Fibroblast of mammary gland (primary cell): ENCODE measurements around the gene KIAA0825.

Experiments
- DNase-seq: peaks from one replicate; pipeline ENCODE4 v3.0.0-alpha.2; 2010; ENCODE audit warnings: low read depth
- H3K4me3 ChIP-seq: 2 replicates; pipeline ENCODE4 v1.5.1; 2011; ENCODE audit warnings: low read depth, mild to moderate bottlenecking, low read length, moderate library complexity; ENCODE audit not compliant: control insufficient read depth
- TF ChIP-seq, protein P1 (sequence below): conservative IDR thresholded peaks from 2 replicates; pipeline ENCODE4 v1.5.1; 2011; ENCODE audit warnings: low read depth, low read length, inconsistent platforms; ENCODE audit not compliant: control insufficient read depth, insufficient read depth

Gene KIAA0825

DNA sequence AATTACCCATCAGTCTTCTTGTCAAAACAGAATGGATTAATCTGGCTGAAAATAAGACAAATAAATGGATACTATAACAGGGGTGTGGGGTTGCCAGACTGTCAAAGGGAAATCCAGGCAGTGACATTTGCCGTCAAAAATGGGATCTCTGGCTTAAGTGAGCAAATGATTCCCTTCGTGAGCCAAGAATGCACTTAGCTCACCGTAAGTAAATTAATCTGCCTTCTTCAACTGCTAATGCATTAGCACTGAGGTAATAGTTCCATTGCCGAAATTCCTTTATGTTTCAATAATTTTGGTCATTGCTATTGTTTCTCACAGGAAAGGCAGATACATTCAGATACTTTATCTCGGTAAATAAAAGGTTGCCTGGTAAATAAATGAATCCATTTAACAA lies 377.8 kb downstream of the KIAA0825 start:
- no peak for DNase-seq
- no peak overlapping the region for H3K4me3 ChIP-seq
- TF ChIP-seq, protein P1, sequence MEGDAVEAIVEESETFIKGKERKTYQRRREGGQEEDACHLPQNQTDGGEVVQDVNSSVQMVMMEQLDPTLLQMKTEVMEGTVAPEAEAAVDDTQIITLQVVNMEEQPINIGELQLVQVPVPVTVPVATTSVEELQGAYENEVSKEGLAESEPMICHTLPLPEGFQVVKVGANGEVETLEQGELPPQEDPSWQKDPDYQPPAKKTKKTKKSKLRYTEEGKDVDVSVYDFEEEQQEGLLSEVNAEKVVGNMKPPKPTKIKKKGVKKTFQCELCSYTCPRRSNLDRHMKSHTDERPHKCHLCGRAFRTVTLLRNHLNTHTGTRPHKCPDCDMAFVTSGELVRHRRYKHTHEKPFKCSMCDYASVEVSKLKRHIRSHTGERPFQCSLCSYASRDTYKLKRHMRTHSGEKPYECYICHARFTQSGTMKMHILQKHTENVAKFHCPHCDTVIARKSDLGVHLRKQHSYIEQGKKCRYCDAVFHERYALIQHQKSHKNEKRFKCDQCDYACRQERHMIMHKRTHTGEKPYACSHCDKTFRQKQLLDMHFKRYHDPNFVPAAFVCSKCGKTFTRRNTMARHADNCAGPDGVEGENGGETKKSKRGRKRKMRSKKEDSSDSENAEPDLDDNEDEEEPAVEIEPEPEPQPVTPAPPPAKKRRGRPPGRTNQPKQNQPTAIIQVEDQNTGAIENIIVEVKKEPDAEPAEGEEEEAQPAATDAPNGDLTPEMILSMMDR, result no peak

DNA sequence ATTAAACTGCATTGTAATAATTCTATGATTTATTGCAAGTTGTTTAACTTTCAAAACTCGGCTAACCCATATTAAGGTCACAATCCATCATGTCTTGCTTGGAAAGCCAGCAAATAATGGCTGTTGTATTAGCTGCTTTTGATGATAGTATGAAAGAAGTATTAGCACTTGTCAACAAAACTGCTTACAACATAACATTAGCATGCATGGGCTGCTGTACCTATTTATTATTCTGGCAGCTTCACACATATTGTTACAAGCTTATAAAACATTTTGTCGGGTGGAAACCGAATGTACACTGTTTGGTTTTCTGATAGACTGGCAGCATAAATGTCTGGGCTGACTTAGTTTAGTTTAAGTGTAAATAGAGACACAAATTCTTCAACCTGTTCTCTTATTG lies 378.3 kb downstream of the KIAA0825 start:
- TF ChIP-seq, protein P1, result no peak
- DNase-seq, result no peak
- no peak overlapping the region for H3K4me3 ChIP-seq

DNA sequence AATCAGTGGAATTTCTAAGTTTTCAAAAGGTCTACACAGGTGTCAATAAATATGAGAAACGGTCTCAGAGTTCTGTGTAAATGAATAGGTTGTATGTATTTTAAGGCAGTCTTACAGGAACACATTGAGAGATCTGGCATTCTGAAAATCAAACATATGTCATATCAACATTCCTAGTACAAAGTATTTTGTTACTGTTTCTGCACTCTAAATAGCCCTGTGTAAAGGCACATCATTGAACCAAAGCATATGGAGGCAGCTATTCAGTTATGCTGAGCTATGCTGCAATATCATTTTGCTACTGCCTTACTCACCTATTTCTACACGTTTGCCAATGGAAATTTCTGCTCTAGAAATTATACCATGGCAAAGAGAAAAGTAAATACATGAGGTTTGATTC lies 379.1 kb downstream of the KIAA0825 start:
- H3K4me3 ChIP-seq, result no peak overlapping the region
- DNase-seq, result no peak
- TF ChIP-seq, protein P1, result no peak

DNA sequence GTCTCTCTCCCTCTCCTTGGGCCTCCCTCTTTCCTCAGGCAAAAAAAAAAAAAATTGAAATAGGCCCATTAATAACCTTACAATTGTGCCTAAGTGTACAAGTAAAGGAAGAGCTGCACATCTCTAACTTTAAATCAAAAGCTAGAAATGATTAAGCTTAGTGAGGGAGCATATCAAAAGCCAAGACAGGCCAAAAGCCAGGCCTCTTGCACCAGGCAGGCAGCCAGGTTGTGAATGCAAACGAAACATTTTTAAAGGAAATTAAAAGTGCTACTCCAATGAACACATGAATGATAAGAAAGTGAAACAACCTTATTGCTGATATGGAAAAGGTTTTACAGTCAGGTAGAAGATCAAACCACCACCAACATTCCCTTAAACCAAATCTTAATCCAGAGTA lies 383.4 kb downstream of the KIAA0825 start:
- no peak for DNase-seq
- no peak overlapping the region for H3K4me3 ChIP-seq
- TF ChIP-seq, protein P1, result no peak

DNA sequence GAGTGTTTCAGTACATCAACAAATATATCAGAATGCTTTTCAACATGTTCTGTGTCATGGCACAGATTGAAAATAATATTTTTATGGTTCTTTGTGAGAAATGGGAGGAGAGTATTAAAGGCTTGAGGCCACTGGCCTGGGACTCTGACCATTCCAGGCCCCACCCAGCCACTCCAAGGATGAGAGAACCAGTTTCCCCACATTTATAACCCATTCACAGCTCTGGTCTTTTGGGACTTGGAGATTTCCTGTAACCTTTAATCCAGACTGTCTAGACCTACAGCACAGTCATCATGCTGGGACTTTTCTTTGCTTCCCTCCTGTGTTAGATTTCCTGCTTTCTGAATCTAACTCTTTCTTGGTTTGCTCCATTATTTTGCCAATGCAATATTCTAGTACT lies 389.6 kb downstream of the KIAA0825 start:
- TF ChIP-seq, protein P1, result no peak
- no peak overlapping the region for H3K4me3 ChIP-seq
- peak; percentile 19 for DNase-seq

DNA sequence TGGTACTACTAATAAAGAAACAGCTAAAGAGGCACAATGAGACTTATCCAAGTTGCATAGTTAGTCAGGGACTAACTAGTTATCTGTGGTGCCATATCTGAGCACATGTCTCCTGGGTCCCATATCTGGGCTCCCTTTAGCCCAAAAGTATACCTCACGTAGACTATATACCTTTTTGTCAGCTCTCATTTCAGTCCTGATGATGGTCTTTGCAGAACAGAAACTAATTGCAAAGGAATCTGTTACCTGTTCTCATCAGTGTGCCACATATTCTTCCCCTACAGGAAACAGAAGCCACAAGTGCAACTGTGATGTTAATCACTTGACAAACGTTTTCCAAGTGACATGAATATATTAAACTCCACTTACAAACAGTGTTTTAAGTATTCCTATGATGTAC lies 395.2 kb downstream of the KIAA0825 start:
- H3K4me3 ChIP-seq, result no peak overlapping the region
- no peak for DNase-seq
- TF ChIP-seq, protein P1, result no peak

DNA sequence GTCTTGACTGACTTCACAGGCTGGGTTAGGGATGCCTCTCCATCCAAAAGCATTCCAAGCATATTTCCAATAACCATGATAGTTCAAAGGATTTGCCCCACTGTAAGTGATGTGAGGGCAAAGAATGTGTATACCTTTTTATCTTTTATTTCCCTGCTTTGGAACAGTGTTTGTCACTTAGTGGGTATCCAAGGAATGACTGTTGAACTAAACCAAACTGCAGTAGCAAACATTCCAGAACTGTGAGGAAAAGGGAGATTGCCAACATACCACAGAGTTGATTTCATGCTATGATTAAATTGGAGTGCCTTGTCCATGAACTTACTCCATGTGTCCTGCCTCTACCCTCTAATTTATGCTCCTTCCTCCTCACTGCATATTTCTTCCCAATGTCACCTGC lies 400.0 kb downstream of the KIAA0825 start:
- peak; percentile 58 for DNase-seq
- TF ChIP-seq, protein P1, result no peak
- H3K4me3 ChIP-seq, result no peak overlapping the region
